ENCODE results near the gene MTCH1.

GRCh38 chr6:36940027-36940426 lies 46.0 kb downstream of the MTCH1 start:
- TF ChIP-seq CTCF (IDR thresholded peaks at IDR 0.05): no peak
- no peak for TF ChIP-seq POLR2A (IDR thresholded peaks at IDR 0.05)

Data from Peyer's patch (tissue), 4 donors.